IPS-20b (cell line): ENCODE data around the gene ANKRD29.
"Not testable (repeated sequence)": the region's sequence is repeated elsewhere in the genome, so short reads cannot be mapped to it uniquely, and the experiment has no call there.

Experiments
- H3K27ac ChIP-seq: one replicate; pipeline ENCODE4 v1.5.1; 2013; ENCODE audit warnings: low read length
- H3K27me3 ChIP-seq: 2 replicates; pipeline ENCODE4 v1.6.1; 2013; ENCODE audit warnings: mild to moderate bottlenecking, low read length, inconsistent platforms; ENCODE audit not compliant: insufficient read depth
- H3K36me3 ChIP-seq: 2 replicates; pipeline ENCODE4 v1.6.1; 2013; ENCODE audit warnings: low read depth, mild to moderate bottlenecking, inconsistent platforms, low read length, moderate library complexity; ENCODE audit not compliant: insufficient read depth
- H3K4me1 ChIP-seq: 2 replicates; pipeline ENCODE4 v1.6.1; 2013; ENCODE audit warnings: mild to moderate bottlenecking, control low read depth, inconsistent platforms, low read length, moderate library complexity; ENCODE audit not compliant: insufficient read depth
- H3K4me3 ChIP-seq: 2 replicates; pipeline ENCODE4 v1.5.1; 2013; ENCODE audit warnings: mild to moderate bottlenecking, low read length, inconsistent platforms
- H3K9ac ChIP-seq: 2 replicates; pipeline ENCODE4 v1.6.1; 2013; ENCODE audit warnings: low read depth, mild to moderate bottlenecking, inconsistent platforms, low read length, moderate library complexity
- H3K9me3 ChIP-seq: 2 replicates; pipeline ENCODE4 v1.6.1; 2013; ENCODE audit warnings: mild to moderate bottlenecking, low read depth, low read length, inconsistent platforms; ENCODE audit not compliant: insufficient read depth

The ANKRD29 gene

DNA sequence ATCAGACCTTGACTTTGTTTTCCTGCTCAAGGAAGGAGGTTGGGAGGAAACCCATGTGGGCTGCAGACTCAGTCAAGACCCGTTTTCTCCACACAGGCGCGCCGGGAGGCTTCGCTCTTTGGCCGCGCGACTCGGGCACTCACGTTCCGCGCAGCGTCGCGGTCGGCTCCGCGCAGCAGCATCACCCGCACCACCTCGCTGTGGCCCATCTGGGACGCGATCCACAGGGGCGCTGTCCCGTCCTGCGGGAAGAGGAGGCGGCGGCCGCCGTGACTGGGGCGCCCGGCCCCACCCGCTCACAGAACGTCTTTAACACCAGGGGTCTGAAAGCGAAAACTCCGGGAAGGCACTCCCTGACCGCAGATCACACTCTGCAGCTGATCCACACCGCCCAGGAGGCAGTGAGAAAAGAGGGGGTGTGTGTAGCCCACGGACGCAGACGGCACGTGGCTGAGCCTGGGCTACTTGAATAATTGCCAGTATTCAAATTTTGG lies 43.3 kb downstream of the ANKRD29 start:
- peaks cover 51% of the 10 kb centered on the region for H3K27me3 ChIP-seq
- peak overlapping the region; percentile 70; the same call in 1 of the 2 replicates for H3K9ac ChIP-seq
- H3K4me3 ChIP-seq, result peak overlapping the region; percentile 81
- no peaks in the 10 kb centered on the region for H3K36me3 ChIP-seq
- no peaks in the 10 kb centered on the region for H3K9me3 ChIP-seq
- H3K4me1 ChIP-seq, result peaks cover 4% of the 10 kb centered on the region; the same call in 1 of the 2 replicates
- no peak overlapping the region for H3K27ac ChIP-seq

DNA sequence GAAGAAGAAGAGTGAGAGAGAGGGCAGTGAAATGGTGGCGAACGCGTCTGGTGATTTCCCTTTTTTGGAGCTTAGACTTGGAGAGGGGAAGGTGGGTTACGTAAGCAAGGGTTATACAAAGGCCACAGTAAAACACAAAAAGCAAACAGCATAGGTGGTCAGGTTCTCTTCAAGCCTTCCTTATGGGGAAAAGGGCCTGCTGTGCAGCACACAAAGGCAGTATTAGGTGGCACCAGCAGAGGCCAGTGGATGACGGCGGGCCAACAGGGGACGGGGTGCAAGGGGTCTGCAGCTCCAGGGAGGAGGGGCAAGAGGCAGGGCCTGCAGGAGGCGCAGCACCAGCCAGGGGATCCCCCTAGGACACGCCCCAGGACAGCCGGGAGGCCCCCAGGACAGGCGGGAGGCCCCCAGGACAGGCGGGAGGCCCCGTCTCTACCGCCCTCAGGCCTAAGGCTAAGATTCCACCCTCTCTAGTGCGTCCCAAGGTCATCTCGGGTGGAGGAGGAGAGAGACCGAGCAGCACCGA lies 43.8 kb downstream of the ANKRD29 start:
- peaks cover 4% of the 10 kb centered on the region; the same call in 1 of the 2 replicates for H3K4me1 ChIP-seq
- H3K9ac ChIP-seq, result peak overlapping the region; percentile 70; the same call in 1 of the 2 replicates
- no peaks in the 10 kb centered on the region for H3K9me3 ChIP-seq
- no peaks in the 10 kb centered on the region for H3K36me3 ChIP-seq
- peaks cover 51% of the 10 kb centered on the region for H3K27me3 ChIP-seq
- no peak overlapping the region for H3K27ac ChIP-seq
- peak overlapping the region; percentile 81 for H3K4me3 ChIP-seq

DNA sequence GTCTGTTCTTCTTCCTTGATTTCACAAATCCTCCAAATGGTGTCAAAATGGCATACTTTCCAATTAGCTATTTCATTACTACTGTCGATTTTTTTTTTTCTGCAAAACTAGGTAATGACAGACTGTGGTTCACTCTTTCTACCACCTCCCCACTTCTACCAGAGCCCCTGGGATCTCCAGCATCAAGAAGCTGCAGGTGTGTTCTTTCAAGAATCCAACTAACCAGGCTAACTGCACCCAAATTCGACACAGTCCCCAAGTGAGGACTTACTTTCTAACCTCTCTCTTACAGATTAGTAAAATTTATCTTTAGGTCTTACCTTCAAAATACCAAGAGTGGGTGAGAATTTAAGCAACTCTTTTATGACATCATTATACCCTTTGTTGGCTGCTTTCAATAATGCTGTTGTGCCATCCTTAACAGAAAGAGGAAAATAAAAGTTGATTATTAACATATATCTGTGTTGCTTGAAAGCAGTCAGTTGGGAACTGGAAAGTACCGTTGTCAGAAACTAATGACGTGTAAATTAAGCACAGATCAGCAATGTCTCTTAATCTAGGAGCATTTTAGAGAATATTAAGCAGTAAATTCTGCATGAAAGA lies 45.2 kb downstream of the ANKRD29 start:
- Histone ChIP-seq H3K36me3 (no peaks in the 10 kb centered on the region), H3K9me3 (no peaks in the 10 kb centered on the region), H3K4me1 (peaks cover 4% of the 10 kb centered on the region; the same call in 1 of the 2 replicates), H3K4me3 (no peak overlapping the region), H3K27me3 (peaks cover 51% of the 10 kb centered on the region), H3K9ac (no peak overlapping the region), H3K27ac (no peak overlapping the region)

DNA sequence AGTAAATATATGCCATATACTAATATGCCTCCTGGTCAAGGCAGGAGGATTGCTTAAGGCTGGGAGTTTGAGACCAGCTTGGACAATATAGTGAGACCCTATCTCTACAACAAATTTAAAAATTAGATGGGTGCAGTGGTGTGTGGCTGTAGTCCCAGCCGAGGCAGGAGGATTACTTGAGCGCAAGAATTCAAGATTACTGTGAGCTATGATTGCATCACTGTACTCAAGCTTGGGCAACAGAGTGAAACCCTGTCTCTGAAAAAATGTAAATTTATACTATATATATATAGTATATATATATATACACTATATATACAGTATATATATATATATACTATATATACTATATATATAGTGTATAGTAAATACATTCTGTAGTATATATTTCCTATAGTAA lies 46.5 kb downstream of the ANKRD29 start:
- no peaks in the 10 kb centered on the region for H3K9me3 ChIP-seq
- H3K27me3 ChIP-seq, result peaks cover 41% of the 10 kb centered on the region
- H3K9ac ChIP-seq, result no peak overlapping the region
- peaks cover 4% of the 10 kb centered on the region; the same call in 1 of the 2 replicates for H3K4me1 ChIP-seq
- no peaks in the 10 kb centered on the region for H3K36me3 ChIP-seq
- H3K4me3 ChIP-seq, result no peak overlapping the region
- H3K27ac ChIP-seq, result no peak overlapping the region

DNA sequence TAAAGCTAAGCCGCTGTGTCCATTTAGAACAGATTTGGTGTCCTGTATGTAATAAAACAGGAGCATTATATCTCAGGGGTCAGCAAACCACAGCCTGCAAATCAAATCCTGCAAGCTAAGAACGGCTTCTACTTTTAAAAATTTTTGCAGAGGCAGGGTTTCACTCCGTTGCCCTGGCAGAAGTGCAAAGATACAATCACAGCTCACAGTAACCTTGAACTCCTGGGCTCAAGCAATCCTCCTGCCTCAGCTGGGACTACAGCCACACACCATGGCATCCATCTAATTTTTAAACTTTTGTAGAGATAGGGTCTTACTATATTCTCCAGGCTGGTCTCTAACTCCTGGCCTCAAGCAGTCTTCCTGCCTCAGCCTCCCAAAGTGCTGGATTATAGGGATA lies 47.8 kb downstream of the ANKRD29 start:
- H3K27ac ChIP-seq, result no peak overlapping the region
- no peaks in the 10 kb centered on the region for H3K36me3 ChIP-seq
- H3K4me1 ChIP-seq, result peaks cover 4% of the 10 kb centered on the region; the same call in 1 of the 2 replicates
- no peak overlapping the region for H3K4me3 ChIP-seq
- H3K9ac ChIP-seq, result no peak overlapping the region
- peaks cover 28% of the 10 kb centered on the region for H3K27me3 ChIP-seq
- no peaks in the 10 kb centered on the region for H3K9me3 ChIP-seq

DNA sequence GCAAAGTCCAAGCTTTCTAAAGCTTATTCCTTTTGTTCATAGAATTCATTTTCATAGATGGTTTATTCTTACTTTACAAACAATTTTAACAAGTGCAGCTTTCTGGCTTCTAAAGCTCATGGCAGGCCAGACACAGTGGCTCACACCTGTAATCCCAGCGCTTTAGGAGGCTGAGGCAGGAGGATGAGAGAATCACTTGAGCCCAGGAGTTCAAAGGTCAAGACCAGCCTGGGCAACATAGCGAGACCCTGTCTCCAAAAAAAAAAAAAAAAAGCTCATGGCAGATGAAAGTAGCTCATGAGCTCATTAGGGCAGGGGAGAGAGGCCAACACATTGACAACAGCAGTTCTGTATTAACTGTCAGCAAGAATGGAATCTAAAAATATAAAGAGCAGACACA lies 48.3 kb downstream of the ANKRD29 start:
- Histone ChIP-seq H3K9ac (no peak overlapping the region), H3K27me3 (peaks cover 23% of the 10 kb centered on the region), H3K4me3 (no peak overlapping the region), H3K27ac (no peak overlapping the region), H3K36me3 (no peaks in the 10 kb centered on the region), H3K4me1 (peaks cover 4% of the 10 kb centered on the region; the same call in 1 of the 2 replicates), H3K9me3 (no peaks in the 10 kb centered on the region)

DNA sequence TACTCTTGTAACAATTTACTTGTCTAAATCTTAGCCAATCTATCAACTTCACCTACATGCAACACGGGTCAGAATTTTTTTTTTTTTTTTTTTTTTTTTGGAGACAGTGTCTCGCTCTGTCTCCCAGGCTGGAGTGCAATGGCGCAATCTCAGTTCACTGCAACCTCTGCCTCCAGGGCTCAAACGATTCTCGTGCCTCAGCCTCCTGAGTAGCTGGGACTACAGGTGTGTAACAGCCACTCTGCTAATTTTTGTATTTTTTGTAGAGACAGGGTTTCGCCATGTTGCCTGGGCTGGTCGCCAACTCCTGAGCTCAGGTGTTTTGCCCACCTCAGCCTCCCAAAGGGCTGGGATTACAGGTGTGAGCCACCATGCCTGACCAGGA lies 49.6 kb downstream of the ANKRD29 start:
- not testable (repeated sequence) for H3K4me3 ChIP-seq, H3K9me3 ChIP-seq, H3K9ac ChIP-seq, H3K36me3 ChIP-seq, H3K4me1 ChIP-seq, H3K27me3 ChIP-seq, H3K27ac ChIP-seq

DNA sequence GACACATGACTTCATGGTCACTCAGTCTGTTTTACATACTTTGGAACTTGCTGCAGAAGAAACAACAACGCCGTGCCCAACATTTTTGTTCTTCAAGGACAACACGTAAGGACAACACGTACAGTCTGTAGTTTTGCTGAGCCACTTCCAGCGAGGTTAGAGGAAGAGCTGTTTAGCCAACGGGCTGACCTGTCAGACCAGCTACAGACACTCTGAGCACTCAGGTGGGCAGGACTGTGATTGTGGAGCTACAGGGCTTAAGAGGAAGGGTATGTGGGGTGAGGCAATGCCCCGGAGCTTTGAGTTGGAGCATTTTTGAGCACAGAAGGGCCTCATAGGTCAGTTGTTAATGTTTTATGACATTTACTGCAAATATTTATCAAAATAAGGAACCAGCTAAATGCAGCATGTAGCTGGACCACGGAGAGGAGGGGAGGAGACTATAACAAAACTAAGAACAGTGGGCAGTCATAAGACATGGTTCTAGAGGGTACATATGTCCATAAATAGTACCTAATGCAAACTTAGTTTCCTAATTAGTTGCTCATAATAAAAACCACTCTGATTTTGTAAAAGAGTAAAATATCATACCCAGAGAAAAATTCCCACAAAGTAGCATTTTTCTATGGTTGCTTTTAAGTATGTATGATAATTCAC lies 50.1 kb downstream of the ANKRD29 start:
- Histone ChIP-seq H3K36me3 (no peaks in the 10 kb centered on the region), H3K27ac (no peak overlapping the region), H3K9ac (no peak overlapping the region), H3K4me1 (no peaks in the 10 kb centered on the region), H3K27me3 (peaks cover 4% of the 10 kb centered on the region; the same call in 1 of the 2 replicates), H3K9me3 (no peaks in the 10 kb centered on the region), H3K4me3 (no peak overlapping the region)

DNA sequence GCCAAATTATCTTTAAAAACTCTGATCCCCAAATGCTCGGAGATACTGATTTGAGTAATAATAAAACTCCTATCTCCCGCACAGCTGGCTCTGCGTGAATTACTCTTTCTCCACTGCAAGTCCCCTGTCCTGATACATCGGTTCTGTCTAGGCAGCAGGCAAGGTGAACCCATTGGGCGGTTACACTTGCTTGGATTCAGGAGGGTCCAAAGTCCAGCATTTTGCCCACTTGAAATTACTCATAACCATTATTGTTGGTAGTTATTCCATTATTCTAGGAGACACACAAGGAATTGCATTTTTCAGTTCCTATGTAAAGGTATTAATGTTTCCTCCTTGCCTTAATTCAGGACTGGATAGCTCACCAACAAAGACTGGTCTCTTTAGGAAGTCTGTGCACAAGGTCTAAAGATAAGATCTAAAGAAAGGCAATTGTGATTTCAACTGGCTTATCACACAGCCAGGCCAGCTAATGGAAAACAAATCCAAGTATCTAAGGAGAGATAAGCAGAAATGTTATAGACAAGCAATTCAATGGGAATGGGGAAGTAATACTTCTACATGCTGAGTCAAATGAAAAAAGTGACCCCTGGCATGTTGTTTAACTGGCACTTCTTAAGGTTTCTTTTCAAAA lies 53.2 kb downstream of the ANKRD29 start:
- Histone ChIP-seq H3K9ac (no peak overlapping the region), H3K36me3 (no peaks in the 10 kb centered on the region), H3K4me3 (no peak overlapping the region), H3K27ac (no peak overlapping the region), H3K4me1 (no peaks in the 10 kb centered on the region), H3K27me3 (no peaks in the 10 kb centered on the region), H3K9me3 (no peaks in the 10 kb centered on the region)

DNA sequence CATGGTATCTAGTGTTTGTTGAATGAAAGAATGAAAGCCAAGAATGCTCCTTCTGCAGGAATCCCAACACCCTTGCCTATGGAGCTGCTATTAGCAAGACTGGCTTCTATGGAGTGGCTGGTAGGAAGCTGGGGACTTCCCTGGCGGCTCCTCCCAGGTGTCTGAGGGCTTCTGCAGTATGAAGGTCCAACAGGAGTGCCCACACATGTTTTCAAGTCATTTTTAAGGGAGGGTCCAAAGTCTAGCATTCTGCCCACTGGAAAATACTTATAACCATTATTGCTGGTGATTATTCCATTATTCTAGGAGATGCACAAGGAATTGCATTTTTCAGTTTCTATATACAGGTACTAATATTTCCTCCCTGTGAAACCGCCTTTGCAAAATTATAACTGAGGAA lies 54.5 kb downstream of the ANKRD29 start:
- Histone ChIP-seq H3K9ac (no peak overlapping the region), H3K27me3 (no peaks in the 10 kb centered on the region), H3K4me1 (no peaks in the 10 kb centered on the region), H3K27ac (no peak overlapping the region), H3K9me3 (no peaks in the 10 kb centered on the region), H3K4me3 (no peak overlapping the region), H3K36me3 (no peaks in the 10 kb centered on the region)

DNA sequence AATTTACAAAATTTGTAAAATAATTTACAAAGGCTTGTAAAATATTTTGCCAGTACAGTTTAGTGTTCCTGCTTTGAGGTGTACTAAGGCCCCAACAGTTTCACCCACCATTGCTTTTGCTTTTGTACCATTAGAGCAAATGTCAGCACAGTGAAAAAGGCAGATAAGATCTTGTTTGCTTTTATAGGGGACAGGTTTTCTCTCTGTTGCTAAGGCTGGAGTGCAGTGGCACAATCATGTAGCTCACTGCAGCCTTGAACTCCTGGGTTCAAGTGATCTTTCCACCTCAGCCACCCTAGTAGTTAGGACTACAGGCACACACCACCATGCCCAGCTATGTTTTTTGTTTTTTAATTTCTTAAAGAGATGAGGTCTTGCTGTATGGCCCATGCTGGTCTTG lies 56.8 kb downstream of the ANKRD29 start:
- Histone ChIP-seq H3K9me3 (no peaks in the 10 kb centered on the region), H3K4me3 (no peak overlapping the region), H3K9ac (no peak overlapping the region), H3K36me3 (no peaks in the 10 kb centered on the region), H3K4me1 (no peaks in the 10 kb centered on the region), H3K27ac (no peak overlapping the region), H3K27me3 (no peaks in the 10 kb centered on the region)
